GM19099 (cell line): ENCODE data around the gene DEFB118.

Experiments used
- POLR2A ChIP-seq: IDR thresholded peaks from 3 replicates; pipeline ENCODE4 v1.6.1; 2011; ENCODE audit warnings: low read depth; ENCODE audit not compliant: insufficient read length; ENCODE audit errors: extremely low read depth

Gene DEFB118, protein sequence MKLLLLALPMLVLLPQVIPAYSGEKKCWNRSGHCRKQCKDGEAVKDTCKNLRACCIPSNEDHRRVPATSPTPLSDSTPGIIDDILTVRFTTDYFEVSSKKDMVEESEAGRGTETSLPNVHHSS

DNA sequence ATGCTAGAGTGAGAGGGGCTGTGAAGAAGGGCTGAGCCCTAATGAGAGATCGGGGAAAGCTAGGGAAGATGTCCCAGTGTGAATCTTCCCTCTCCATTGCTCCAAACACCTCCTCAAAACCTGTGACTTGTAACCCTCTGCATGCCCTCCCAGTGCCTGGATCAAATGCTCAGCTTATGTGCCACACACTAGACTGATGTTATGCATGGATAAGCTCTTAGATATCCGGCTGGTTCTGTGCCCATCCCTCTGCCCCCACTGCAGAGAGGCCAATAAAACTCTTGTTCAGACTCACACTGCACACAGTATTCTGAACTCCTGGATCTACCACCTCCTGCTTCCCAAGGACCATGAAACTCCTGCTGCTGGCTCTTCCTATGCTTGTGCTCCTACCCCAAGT, at the start of gene DEFB118:
TSS of gene DEFB118 (plus strand) at position 301 of the 400 bp plus-strand sequence. CDS start at position 351, 50 bp downstream.
- TF ChIP-seq POLR2A: no peak

DNA sequence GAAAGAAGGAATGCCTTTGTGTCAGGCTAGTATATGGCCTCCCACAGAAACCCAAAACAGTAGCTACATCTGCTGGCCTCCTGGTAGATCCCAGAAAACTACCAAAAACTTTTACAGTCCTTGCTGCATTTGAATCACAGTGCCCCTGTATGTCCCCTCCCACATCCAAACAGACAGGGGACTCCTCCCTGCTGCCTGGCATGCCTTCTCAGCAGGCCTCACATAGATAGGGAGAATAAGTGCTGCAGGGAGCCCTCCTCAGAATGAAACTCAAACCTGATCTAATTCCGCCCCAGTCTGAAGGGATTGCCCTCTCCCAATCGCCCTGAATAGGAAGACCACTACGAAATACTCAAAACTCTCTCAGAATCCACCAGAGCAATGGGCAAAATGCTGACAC, 45.9 kb upstream of the DEFB118 start:
- TF ChIP-seq POLR2A: no peak

DNA sequence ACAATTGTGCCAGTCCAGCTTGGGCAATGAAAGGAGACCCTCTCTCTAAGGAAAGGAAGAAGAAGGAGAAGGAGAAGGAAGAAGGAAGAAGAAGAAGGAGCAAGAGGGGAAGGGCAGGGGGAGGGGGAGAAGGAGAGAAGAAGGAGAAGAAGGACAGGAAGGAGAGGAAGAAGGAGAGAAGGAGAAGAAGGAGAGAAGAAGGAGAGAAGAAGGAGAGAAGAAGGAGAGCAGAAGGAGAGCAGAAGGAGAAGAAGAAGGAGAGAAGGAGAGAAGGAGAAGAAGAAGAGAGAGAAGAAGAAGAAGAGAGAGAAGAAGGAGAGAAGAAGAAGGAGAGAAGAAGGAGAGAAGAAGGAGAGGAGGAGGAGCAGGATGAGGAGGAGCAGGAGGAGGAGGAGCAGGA, 37.5 kb upstream of the DEFB118 start:
- TF ChIP-seq POLR2A: no peak

DNA sequence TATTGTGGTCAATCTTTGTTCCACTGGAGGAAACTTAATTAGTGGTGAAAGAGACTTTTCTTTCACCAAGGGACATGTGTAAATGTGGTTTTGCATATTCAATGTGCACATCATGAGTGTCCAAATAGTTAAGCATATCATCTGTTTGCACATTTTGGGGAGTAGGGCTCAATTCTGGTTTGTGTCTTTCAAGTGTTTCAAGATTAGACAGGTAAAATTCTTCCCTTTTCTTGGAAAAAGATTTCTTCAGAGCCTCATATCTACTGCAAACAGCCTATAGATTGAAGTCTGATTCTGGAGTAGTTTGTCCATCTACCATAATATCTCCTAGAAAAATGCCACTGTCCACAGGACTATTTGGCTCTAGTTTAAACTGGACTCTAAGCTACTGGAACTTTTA, 26.9 kb upstream of the DEFB118 start:
- TF ChIP-seq POLR2A: no peak

DNA sequence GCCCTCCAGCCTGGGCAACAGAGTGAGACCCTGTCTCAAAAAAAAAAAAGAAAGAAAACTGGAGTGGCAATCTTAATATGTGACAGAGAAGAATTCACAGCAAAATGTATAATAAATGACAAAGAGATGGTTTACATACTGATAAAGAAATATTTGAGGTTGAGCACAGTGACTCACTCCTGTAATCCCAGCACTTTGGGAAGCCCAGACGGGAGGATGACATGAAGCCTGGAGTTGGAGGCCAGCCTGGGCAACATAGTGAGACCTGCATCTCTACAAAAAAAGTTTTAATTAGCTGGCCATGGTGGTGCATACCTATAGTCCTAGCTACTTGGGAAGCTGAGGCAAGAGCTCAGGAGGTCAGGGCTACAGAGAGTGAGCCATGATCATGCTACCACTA, 12.4 kb upstream of the DEFB118 start:
- no peak for TF ChIP-seq POLR2A

DNA sequence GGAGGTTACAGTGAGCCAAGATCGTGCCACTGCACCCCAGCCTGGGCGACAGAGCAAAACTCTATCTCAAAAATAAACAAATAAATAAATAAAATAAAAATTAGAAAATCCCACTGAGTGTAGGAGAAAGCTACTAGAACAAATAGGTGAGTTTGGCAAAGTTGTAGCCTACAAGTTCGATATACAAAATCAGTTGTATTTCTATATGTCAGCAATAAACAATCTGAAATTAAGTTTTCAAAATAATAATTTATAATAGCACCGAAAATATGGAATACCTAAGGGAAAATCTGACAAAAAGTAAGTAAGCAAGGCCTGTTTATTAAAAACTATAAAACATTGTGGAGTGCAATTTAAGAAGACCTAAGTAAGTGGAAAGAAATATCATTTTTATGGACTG, 5.1 kb upstream of the DEFB118 start:
- no peak for TF ChIP-seq POLR2A

DNA sequence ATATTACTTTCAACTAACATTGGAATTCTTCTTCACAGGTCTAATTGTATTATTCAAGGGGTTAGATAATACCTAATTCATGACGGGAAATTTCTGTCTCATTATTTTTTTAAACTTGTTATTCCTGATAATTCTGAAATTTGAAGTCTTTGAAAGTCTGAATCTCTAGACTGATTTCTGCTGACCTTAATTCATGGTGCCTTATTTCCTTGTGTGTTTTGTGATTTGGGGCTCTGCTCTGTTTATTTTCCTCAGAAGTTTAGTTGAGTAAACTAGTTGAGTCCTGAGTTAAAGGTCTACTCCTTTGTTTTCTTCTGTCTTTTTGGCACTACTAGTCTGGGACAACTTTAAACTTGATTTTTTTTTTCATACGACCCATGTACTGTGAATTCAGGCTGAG, 5.9 kb downstream of the DEFB118 start:
- TF ChIP-seq POLR2A: no peak

GRCh38 chr20:31390490-31390889, 22.1 kb downstream of the DEFB118 start, which contains the start of gene DEFB119:
DEFB119 (minus strand) TSS chr20:31390590; CDS start chr20:31390483, 107 bp downstream.
- TF ChIP-seq POLR2A: no peak

- no peak for TF ChIP-seq POLR2A
Observed at GRCh38 chr20:31392836-31393235, 24.4 kb downstream of the DEFB118 start.

DNA sequence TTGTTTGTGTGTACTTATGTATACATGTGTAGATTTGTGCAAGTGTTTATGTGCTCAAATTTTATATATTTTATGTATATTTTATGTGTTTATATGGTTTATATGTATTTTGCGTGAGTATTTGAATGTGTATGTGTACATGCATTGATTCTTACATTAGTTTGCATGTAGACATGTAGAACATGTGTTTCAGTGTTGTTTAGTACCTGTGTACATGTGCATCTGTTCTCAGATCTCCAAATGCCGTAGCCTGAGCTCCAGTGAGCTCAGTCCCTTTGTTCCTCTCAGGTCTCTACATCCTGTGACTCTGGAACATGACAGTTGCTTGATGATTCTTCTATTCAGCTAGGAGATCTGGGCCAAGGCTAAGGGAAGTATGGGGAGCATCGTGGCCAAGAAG, 26.5 kb downstream of the DEFB118 start:
- TF ChIP-seq POLR2A: no peak

GRCh38 chr20:31403886-31404285, 35.5 kb downstream of the DEFB118 start:
- TF ChIP-seq POLR2A: no peak

GRCh38 chr20:31406115-31406514, 37.7 kb downstream of the DEFB118 start, which contains the start of gene DEFB121:
DEFB121 (minus strand) TSS chr20:31406215; CDS start chr20:31406152, 63 bp downstream.
- no peak for TF ChIP-seq POLR2A

DNA sequence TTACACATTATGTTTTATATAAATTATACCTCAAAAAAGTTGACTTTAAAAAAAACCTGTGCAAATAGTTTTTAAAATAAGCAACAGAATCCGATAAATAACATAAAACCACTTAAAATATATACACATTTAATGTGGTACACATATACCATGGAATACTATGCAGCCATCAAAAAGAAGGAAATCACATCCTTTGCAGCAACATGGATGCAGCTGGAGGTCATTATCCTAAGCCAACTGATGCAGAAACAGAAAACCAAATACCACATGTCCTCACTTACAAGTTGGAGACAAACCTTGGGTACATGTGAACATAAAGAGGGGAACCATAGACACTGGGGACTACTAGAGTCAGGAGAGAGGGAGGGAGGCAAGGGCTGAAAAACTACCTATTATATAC, 41.6 kb downstream of the DEFB118 start:
- no peak for TF ChIP-seq POLR2A

- TF ChIP-seq POLR2A: no peak
Observed at GRCh38 chr20:31414381-31414780, 46.0 kb downstream of the DEFB118 start.

- no peak for TF ChIP-seq POLR2A
Observed at GRCh38 chr20:31415653-31416052, 47.3 kb downstream of the DEFB118 start.

DNA sequence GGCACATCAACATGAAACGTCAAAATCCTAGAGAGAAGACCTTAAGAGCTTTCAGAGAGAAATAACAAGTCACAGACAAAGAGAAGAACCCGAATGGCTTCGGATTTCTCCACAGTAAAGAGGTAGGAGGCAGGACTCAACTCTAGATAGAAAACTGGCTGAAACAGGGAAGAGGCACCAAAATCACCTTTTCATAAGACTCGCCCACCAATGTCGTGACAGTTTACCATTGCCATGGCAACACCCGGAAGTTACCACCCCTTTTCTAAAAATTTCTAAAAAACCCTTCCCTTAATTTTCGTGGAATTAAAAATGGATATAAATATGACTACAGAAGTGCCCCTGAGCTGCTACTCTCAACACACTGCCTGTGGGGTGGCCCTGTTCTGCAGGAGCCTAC, 49.9 kb downstream of the DEFB118 start:
- TF ChIP-seq POLR2A: no peak
